Right lobe of liver (tissue), 6 donors: ENCODE data around the gene RTN4. TPM values are rescaled to one million over a fixed set of nuclear protein-coding genes. Genes with fewer than 3 reads are reported as not detected.

Experiments used
- ATAC-seq, 4 donors: fragments of 200-7000 bp; cut with Tn5 transposase; one replicate each; pipeline ENCODE4 v1.9.1; 2020; ENCODE audit warnings: mild to moderate bottlenecking in 4 of 4, moderate library complexity in 4 of 4
- DNase-seq, 3 donors: peaks; one replicate each; pipeline ENCODE4 v3.0.0-alpha.2; 2020
- H3K27ac ChIP-seq, 3 donors: fragments of 200-600 bp; one replicate each; pipeline ENCODE4 v1.8.0; 2022
- H3K27me3 ChIP-seq, 2 donors: fragments of 200-600 bp; one replicate each; pipeline ENCODE4 v1.8.0; 2022
- H3K36me3 ChIP-seq, 4 donors: fragments of 200-600 bp; sonication (generic) in 1 of 4; one replicate each; pipeline versions ENCODE4 v1.5.1 to v1.8.0; 2017 to 2022; ENCODE audit warnings: control low read depth in 1 of 4
- H3K4me1 ChIP-seq, 4 donors: fragments of 200-600 bp; sonication (generic) in 1 of 4; one replicate each; pipeline versions ENCODE4 v1.5.1 to v1.8.0; 2017 to 2022; ENCODE audit warnings: control low read depth in 1 of 4
- H3K4me3 ChIP-seq, 3 donors: fragments of 200-600 bp; one replicate each; pipeline ENCODE4 v1.8.0; 2022
- H3K9me3 ChIP-seq, 4 donors: fragments of 200-600 bp; sonication (generic) in 1 of 4; one replicate each; pipeline versions ENCODE4 v1.5.1 to v1.8.0; 2017 to 2022; ENCODE audit warnings: control low read depth in 1 of 4
- CTCF ChIP-seq, 4 donors: fragments of 200-600 bp in 3 of 4; fragments of 450-650 bp in 1 of 4; IDR thresholded peaks; one replicate each; pipeline versions ENCODE4 v1.5.1 to v1.8.0; 2016 to 2022; ENCODE audit warnings: antibody characterized with exemption in 4 of 4, mild to moderate bottlenecking in 2 of 4
- POLR2A ChIP-seq: fragments of 450-650 bp; IDR thresholded peaks from one replicate; pipeline ENCODE4 v1.6.1; 2017; ENCODE audit warnings: antibody characterized with exemption, mild to moderate bottlenecking
- WGBS: methylation state at CpG from one replicate; pipeline ENCODE4 v1.1.6; 2018; ENCODE audit warnings: low coverage, low lambda C conversion rate; ENCODE audit not compliant: insufficient coverage; ENCODE audit errors: missing lambda C conversion rate; 5-methylcytosine and 5-hydroxymethylcytosine counted together
- intact Hi-C, 2 donors: fragments of 100-400 bp; cut with DNase I; formaldehyde crosslinking; loops; one replicate each; pipeline versions ENCODE4 v1.11.2 to v1.14.1; 2022
- total RNA-seq, 6 experiments: library from RNA; depleted of rRNA in 2 of 6; stranded (reverse); fragments of >200 nt in 2 of 6; fragmentation: NEBNext Ultra II Directional in 3 of 6; extraction: Animal tissue kit (Norgen Biotek cat#: 25700) in 3 of 6; gene quantifications; one replicate each; pipeline versions ENCODE4 v1.1.0 to v1.2.4, GENCODE V29; 2016 to 2023
- donor health status: DM: no; HTN: yes; CAD: no.
- donor health status: DM: no; HTN: no; CAD: no.
- donor health status: DM: no; HTN: no; CAD: no.
- donor health status: DM: no; HTN: yes; CAD: no.
- donor health status: DM: no; HTN: yes; CAD: no.

RTN4 gene
- total RNA-seq, 6 experiments from 2014 or later: 126 to 195 (median 177) TPM

GRCh38 chr2:54939446-54940118 lies 110.7 kb downstream of the RTN4 start:
- Histone ChIP-seq H3K4me1 (no peaks in the 10 kb centered on the region), H3K9me3 (no peaks in the 10 kb centered on the region), H3K27me3 (no peaks in the 10 kb centered on the region), H3K27ac (no peak overlapping the region), H3K36me3 (no peaks in the 10 kb centered on the region), H3K4me3 (no peak overlapping the region)
- no peak for ATAC-seq
- no peak for TF ChIP-seq POLR2A
- no peak for TF ChIP-seq CTCF (IDR thresholded peaks at IDR 0.05)
- no peak for DNase-seq
- intact Hi-C loops: no loop called here
- WGBS: 80% methylated on average over 7 of the region's 7 CpGs

GRCh38 chr2:54936766-54937165 lies 113.5 kb downstream of the RTN4 start:
- H3K4me1 ChIP-seq: no peaks in the 10 kb centered on the region
- intact Hi-C loops: no loop called here
- ATAC-seq: no peak
- no peak overlapping the region for H3K4me3 ChIP-seq
- H3K27me3 ChIP-seq: no peaks in the 10 kb centered on the region
- H3K27ac ChIP-seq: no peak overlapping the region
- no peak for DNase-seq
- WGBS: 73% methylated on average over 6 of the region's 8 CpGs
- no peaks in the 10 kb centered on the region for H3K36me3 ChIP-seq
- H3K9me3 ChIP-seq: no peaks in the 10 kb centered on the region
- TF ChIP-seq CTCF (IDR thresholded peaks at IDR 0.05) (no peak), POLR2A (no peak)

- no peak overlapping the region for H3K27ac ChIP-seq
- TF ChIP-seq POLR2A (no peak), CTCF (IDR thresholded peaks at IDR 0.05) (no peak)
- H3K36me3 ChIP-seq: no peaks in the 10 kb centered on the region
- intact Hi-C loops: no loop called here
- WGBS: 93% methylated on average over 4 of the region's 4 CpGs
- no peaks in the 10 kb centered on the region for H3K9me3 ChIP-seq
- H3K27me3 ChIP-seq: no peaks in the 10 kb centered on the region
- ATAC-seq (no peak), DNase-seq (no peak)
- no peak overlapping the region for H3K4me3 ChIP-seq
- H3K4me1 ChIP-seq: no peaks in the 10 kb centered on the region
These were observed 114.9 kb downstream of the RTN4 start for GRCh38 chr2:54935389-54935788.

- no peak for TF ChIP-seq CTCF (IDR thresholded peaks at IDR 0.05)
- TF ChIP-seq POLR2A: no peak
- intact Hi-C loops: no loop called here
- H3K4me1 ChIP-seq: no peaks in the 10 kb centered on the region
- no peaks in the 10 kb centered on the region for H3K36me3 ChIP-seq
- no peak overlapping the region for H3K4me3 ChIP-seq
- no peaks in the 10 kb centered on the region for H3K27me3 ChIP-seq
- no peak for DNase-seq
- ATAC-seq: no peak
- WGBS: 76% methylated on average over 3 of the region's 6 CpGs
- H3K9me3 ChIP-seq: no peaks in the 10 kb centered on the region
- H3K27ac ChIP-seq: no peak overlapping the region
These were observed 118.8 kb downstream of the RTN4 start for GRCh38 chr2:54931473-54931872.

GRCh38 chr2:54928719-54929118 lies 121.5 kb downstream of the RTN4 start:
- intact Hi-C loops: no loop called here
- H3K36me3 ChIP-seq: no peaks in the 10 kb centered on the region

More at GRCh38 chr2:54928719-54929118, 121.5 kb downstream of the RTN4 start:
- Histone ChIP-seq H3K4me1 (no peaks in the 10 kb centered on the region), H3K27ac (no peak overlapping the region), H3K27me3 (no peaks in the 10 kb centered on the region), H3K4me3 (no peak overlapping the region), H3K9me3 (no peaks in the 10 kb centered on the region)
- 61% methylated on average over 4 of the region's 4 CpGs for WGBS
- TF ChIP-seq CTCF (IDR thresholded peaks at IDR 0.05): no peak
- no peak for TF ChIP-seq POLR2A
- no peak for DNase-seq
- no peak for ATAC-seq
